ENCODE measurements around the gene MAN1B1. TPM values are rescaled to one million over a fixed set of nuclear protein-coding genes. Genes with fewer than 3 reads are reported as not detected.
"Not testable (repeated sequence)": the region's sequence is repeated elsewhere in the genome, so short reads cannot be mapped to it uniquely, and the experiment has no call there.

Gene MAN1B1
- total RNA-seq, 1 donor from 2014 or later, result 31.8 TPM

- Histone ChIP-seq H3K9me3 (ENCODE audit: control insufficient read depth in 3 of 3, low read length in 3 of 3) (no peaks in the 10 kb centered on the region), H3K36me3 (ENCODE audit: control insufficient read depth in 3 of 3, insufficient read depth in 3 of 3, low read length in 3 of 3) (no peaks in the 10 kb centered on the region), H3K27ac (ENCODE audit: low read depth, low read length) (no peak overlapping the region), H3K4me3 (ENCODE audit: low read length in 3 of 3) (peak overlapping the region; percentile 65 to 80 (median 80)), H3K27me3 (ENCODE audit: control insufficient read depth in 3 of 3, insufficient read depth in 3 of 3, low read length in 3 of 3) (peaks cover 2 to 9% (median 5%) of the 10 kb centered on the region in 3 donors), H3K9ac (ENCODE audit: low read depth in 1 of 3, low read length in 3 of 3) (peak overlapping the region in 1 of 3 donors; percentile 62), H3K4me1 (ENCODE audit: control insufficient read depth in 3 of 3, insufficient read depth in 3 of 3, low read length in 3 of 3) (peaks cover 12 to 29% (median 15%) of the 10 kb centered on the region in 3 donors)
Observed at GRCh38 chr9:137128158-137128861, 41.5 kb downstream of the MAN1B1 start.

GRCh38 chr9:137128862-137129455 is 42.2 kb downstream of the MAN1B1 start:
- H3K9ac ChIP-seq (ENCODE audit: low read depth in 1 of 3, low read length in 3 of 3), result peak overlapping the region; percentile 57 to 85 (median 62)
- H3K27ac ChIP-seq (ENCODE audit: low read depth, low read length), result no peak overlapping the region
- H3K4me1 ChIP-seq (ENCODE audit: control insufficient read depth in 3 of 3, insufficient read depth in 3 of 3, low read length in 3 of 3), result peaks cover 12 to 29% (median 15%) of the 10 kb centered on the region in 3 donors
- H3K36me3 ChIP-seq (ENCODE audit: control insufficient read depth in 3 of 3, insufficient read depth in 3 of 3, low read length in 3 of 3), result no peaks in the 10 kb centered on the region
- peak overlapping the region; percentile 65 to 80 (median 80) for H3K4me3 ChIP-seq (ENCODE audit: low read length in 3 of 3)
- no peaks in the 10 kb centered on the region for H3K9me3 ChIP-seq (ENCODE audit: control insufficient read depth in 3 of 3, low read length in 3 of 3)
- H3K27me3 ChIP-seq (ENCODE audit: control insufficient read depth in 3 of 3, insufficient read depth in 3 of 3, low read length in 3 of 3), result peaks cover 2 to 9% (median 5%) of the 10 kb centered on the region in 3 donors

GRCh38 chr9:137129456-137130175 is 42.8 kb downstream of the MAN1B1 start:
- Histone ChIP-seq H3K27me3 (ENCODE audit: control insufficient read depth in 3 of 3, insufficient read depth in 3 of 3, low read length in 3 of 3) (peaks cover 2 to 12% (median 8%) of the 10 kb centered on the region in 3 donors), H3K9ac (ENCODE audit: low read depth in 1 of 3, low read length in 3 of 3) (peak overlapping the region; percentile 57 to 85 (median 62)), H3K27ac (ENCODE audit: low read depth, low read length) (no peak overlapping the region), H3K4me1 (ENCODE audit: control insufficient read depth in 3 of 3, insufficient read depth in 3 of 3, low read length in 3 of 3) (peaks cover 12 to 29% (median 15%) of the 10 kb centered on the region in 3 donors), H3K36me3 (ENCODE audit: control insufficient read depth in 3 of 3, insufficient read depth in 3 of 3, low read length in 3 of 3) (no peaks in the 10 kb centered on the region), H3K9me3 (ENCODE audit: control insufficient read depth in 3 of 3, low read length in 3 of 3) (no peaks in the 10 kb centered on the region), H3K4me3 (ENCODE audit: low read length in 3 of 3) (peak overlapping the region; percentile 65 to 80 (median 80))

GRCh38 chr9:137130176-137130755 is 43.5 kb downstream of the MAN1B1 start:
- no peak overlapping the region for H3K9ac ChIP-seq (ENCODE audit: low read depth in 1 of 3, low read length in 3 of 3)
- H3K36me3 ChIP-seq (ENCODE audit: control insufficient read depth in 3 of 3, insufficient read depth in 3 of 3, low read length in 3 of 3), result no peaks in the 10 kb centered on the region
- H3K9me3 ChIP-seq (ENCODE audit: control insufficient read depth in 3 of 3, low read length in 3 of 3), result no peaks in the 10 kb centered on the region
- H3K4me1 ChIP-seq (ENCODE audit: control insufficient read depth in 3 of 3, insufficient read depth in 3 of 3, low read length in 3 of 3), result peaks cover 12 to 29% (median 15%) of the 10 kb centered on the region in 3 donors
- peak overlapping the region in 2 of 3 donors; percentile 80 for H3K4me3 ChIP-seq (ENCODE audit: low read length in 3 of 3)
- no peak overlapping the region for H3K27ac ChIP-seq (ENCODE audit: low read depth, low read length)
- peaks cover 2 to 12% (median 8%) of the 10 kb centered on the region in 3 donors for H3K27me3 ChIP-seq (ENCODE audit: control insufficient read depth in 3 of 3, insufficient read depth in 3 of 3, low read length in 3 of 3)

GRCh38 chr9:137134191-137134590 is 47.4 kb downstream of the MAN1B1 start:
- Histone ChIP-seq H3K4me1 (ENCODE audit: control insufficient read depth in 3 of 3, insufficient read depth in 3 of 3, low read length in 3 of 3) (peaks cover 0 to 9% (median 2%) of the 10 kb centered on the region in 3 donors), H3K36me3 (ENCODE audit: control insufficient read depth in 3 of 3, insufficient read depth in 3 of 3, low read length in 3 of 3) (no peaks in the 10 kb centered on the region), H3K9me3 (ENCODE audit: control insufficient read depth in 3 of 3, low read length in 3 of 3) (no peaks in the 10 kb centered on the region), H3K27ac (ENCODE audit: low read depth, low read length) (no peak overlapping the region), H3K9ac (ENCODE audit: low read depth in 1 of 3, low read length in 3 of 3) (no peak overlapping the region), H3K27me3 (ENCODE audit: control insufficient read depth in 3 of 3, insufficient read depth in 3 of 3, low read length in 3 of 3) (peaks cover 37 to 46% (median 40%) of the 10 kb centered on the region in 3 donors), H3K4me3 (ENCODE audit: low read length in 3 of 3) (no peak overlapping the region)

GRCh38 chr9:137135154-137135553 is 48.4 kb downstream of the MAN1B1 start:
- H3K9me3 ChIP-seq (ENCODE audit: control insufficient read depth in 3 of 3, low read length in 3 of 3); H3K4me1 ChIP-seq (ENCODE audit: control insufficient read depth in 3 of 3, insufficient read depth in 3 of 3, low read length in 3 of 3); H3K9ac ChIP-seq (ENCODE audit: low read depth in 1 of 3, low read length in 3 of 3); H3K36me3 ChIP-seq (ENCODE audit: control insufficient read depth in 3 of 3, insufficient read depth in 3 of 3, low read length in 3 of 3); H3K27ac ChIP-seq (ENCODE audit: low read depth, low read length); H3K4me3 ChIP-seq (ENCODE audit: low read length in 3 of 3): not testable (repeated sequence)
- peaks cover 46 to 51% (median 50%) of the 10 kb centered on the region in 3 donors for H3K27me3 ChIP-seq (ENCODE audit: control insufficient read depth in 3 of 3, insufficient read depth in 3 of 3, low read length in 3 of 3)

- H3K4me3 ChIP-seq (ENCODE audit: low read length in 3 of 3), result no peak overlapping the region
- peaks cover 56 to 59% (median 57%) of the 10 kb centered on the region in 3 donors for H3K27me3 ChIP-seq (ENCODE audit: control insufficient read depth in 3 of 3, insufficient read depth in 3 of 3, low read length in 3 of 3)
- no peak overlapping the region for H3K9ac ChIP-seq (ENCODE audit: low read depth in 1 of 3, low read length in 3 of 3)
- H3K9me3 ChIP-seq (ENCODE audit: control insufficient read depth in 3 of 3, low read length in 3 of 3), result no peaks in the 10 kb centered on the region
- H3K36me3 ChIP-seq (ENCODE audit: control insufficient read depth in 3 of 3, insufficient read depth in 3 of 3, low read length in 3 of 3), result no peaks in the 10 kb centered on the region
- peaks cover 0 to 4% (median 0%) of the 10 kb centered on the region in 3 donors for H3K4me1 ChIP-seq (ENCODE audit: control insufficient read depth in 3 of 3, insufficient read depth in 3 of 3, low read length in 3 of 3)
- H3K27ac ChIP-seq (ENCODE audit: low read depth, low read length), result no peak overlapping the region
Observed at GRCh38 chr9:137136261-137136880, 49.6 kb downstream of the MAN1B1 start.

GRCh38 chr9:137136881-137137607 is 50.3 kb downstream of the MAN1B1 start:
- Histone ChIP-seq H3K27me3 (ENCODE audit: control insufficient read depth in 3 of 3, insufficient read depth in 3 of 3, low read length in 3 of 3) (peaks cover 63 to 66% (median 64%) of the 10 kb centered on the region in 3 donors), H3K4me3 (ENCODE audit: low read length in 3 of 3) (no peak overlapping the region), H3K9ac (ENCODE audit: low read depth in 1 of 3, low read length in 3 of 3) (no peak overlapping the region), H3K27ac (ENCODE audit: low read depth, low read length) (no peak overlapping the region), H3K4me1 (ENCODE audit: control insufficient read depth in 3 of 3, insufficient read depth in 3 of 3, low read length in 3 of 3) (peaks cover 0 to 4% (median 0%) of the 10 kb centered on the region in 3 donors), H3K36me3 (ENCODE audit: control insufficient read depth in 3 of 3, insufficient read depth in 3 of 3, low read length in 3 of 3) (no peaks in the 10 kb centered on the region), H3K9me3 (ENCODE audit: control insufficient read depth in 3 of 3, low read length in 3 of 3) (no peaks in the 10 kb centered on the region)
